K562 (cell line): ENCODE data around the gene SPTBN2. TPM values are rescaled to one million over a fixed set of nuclear protein-coding genes. Genes with fewer than 3 reads are reported as not detected.

Source experiments
- CBX5 ChIP-seq: IDR thresholded peaks from 2 replicates; pipeline ENCODE4 v1.6.1; 2014; ENCODE audit warnings: low read depth, borderline replicate concordance
- HDAC3 ChIP-seq: fragments of 450-650 bp; IDR thresholded peaks from 2 replicates; pipeline ENCODE4 v1.6.1; 2018; ENCODE audit warnings: borderline replicate concordance, mild to moderate bottlenecking, moderate library complexity; ENCODE audit not compliant: partially characterized antibody
- HNRNPUL1 ChIP-seq: fragments of 200-400 bp; formaldehyde crosslinking; IDR thresholded peaks from 2 replicates; pipeline ENCODE4 v1.6.1; 2017; ENCODE audit warnings: low read length
- KDM4B ChIP-seq, 2 experiments: fragments of 450-650 bp in 1 of 2; sonication (generic) in 1 of 2; IDR thresholded peaks; 2 replicates each; pipeline ENCODE4 v1.6.1; 2016 to 2017; ENCODE audit warnings: borderline replicate concordance in 2 of 2, antibody characterized with exemption in 1 of 2, low read depth in 1 of 2, mild to moderate bottlenecking in 1 of 2
- KHSRP ChIP-seq: fragments of 450-650 bp; IDR thresholded peaks from 2 replicates; pipeline ENCODE4 v1.6.1; 2017
- KLF13 ChIP-seq: fragments of 450-650 bp; IDR thresholded peaks from 2 replicates; pipeline ENCODE4 v1.6.1; 2016; ENCODE audit warnings: missing genetic modification characterization, low read depth, mild to moderate bottlenecking, missing compliant biosample characterization, moderate library complexity, borderline replicate concordance
- KLF16 ChIP-seq: IDR thresholded peaks from 2 replicates; pipeline ENCODE4 v1.6.1; 2016; ENCODE audit warnings: antibody characterized with exemption
- PHF20 ChIP-seq: fragments of 450-650 bp; IDR thresholded peaks from 2 replicates; pipeline ENCODE4 v1.6.1; 2018; ENCODE audit not compliant: partially characterized antibody
- SMARCA5 ChIP-seq: fragments of 450-650 bp; IDR thresholded peaks from 2 replicates; pipeline ENCODE4 v1.6.1; 2016
- SRSF7 ChIP-seq: fragments of 200-400 bp; formaldehyde crosslinking; optimal IDR thresholded peaks from 2 replicates; pipeline ENCODE3; 2017; ENCODE audit warnings: mild to moderate bottlenecking, low read depth, low read length
- polyA plus RNA-seq, 8 experiments: library from polyadenylated mRNA; depleted of rRNA in 4 of 8; stranded (reverse) in 5 of 8; unstranded in 3 of 8; fragments of >200 nt; fragmentation: Nextera tagmentation in 2 of 8; fragmentation: Illumina TruSeq in 1 of 8; extraction: Ambion mirVana in 2 of 8; extraction: Trizol in 1 of 8; gene quantifications; 2 replicates each; pipeline versions ENCODE4 v1.2.1 to v1.2.3, GENCODE V29; 2011 to 2014; ENCODE audit warnings: inconsistent platforms in 1 of 8, missing spikeins in 1 of 8
- total RNA-seq, 7 experiments: library from RNA; depleted of rRNA in 6 of 7; stranded (reverse); fragments of >200 nt in 6 of 7; fragmentation: Illumina TruSeq in 2 of 7; extraction: Trizol in 2 of 7; gene quantifications; 2 replicates each; pipeline versions ENCODE4 v1.2.1 to v1.2.3, GENCODE V29; 2011 to 2021; ENCODE audit warnings: low replicate concordance in 1 of 7
- TF ChIP-seq, protein P1 (sequence below): fragments of 450-650 bp; formaldehyde crosslinking; conservative IDR thresholded peaks from 2 replicates; pipeline ENCODE4 v1.4.0; 2022; ENCODE audit warnings: mild to moderate bottlenecking, missing genetic modification characterization
- TF ChIP-seq, protein P2 (sequence below): fragments of 450-650 bp; formaldehyde crosslinking; IDR thresholded peaks from 2 replicates; pipeline ENCODE4 v1.4.0; 2020; ENCODE audit warnings: mild to moderate bottlenecking
- TF ChIP-seq, protein P3 (sequence below): fragments of 450-650 bp; IDR thresholded peaks from 2 replicates; pipeline ENCODE4 v1.6.1; 2017; ENCODE audit warnings: antibody characterized with exemption
- TF ChIP-seq, protein P4 (sequence below): IDR thresholded peaks from 3 replicates; pipeline ENCODE4 v1.6.1; 2011; ENCODE audit warnings: borderline replicate concordance, mild to moderate bottlenecking; ENCODE audit not compliant: insufficient read length, insufficient read depth
- TF ChIP-seq, protein P5 (sequence below): fragments of 250-450 bp; sonication (Bioruptor Pico); IDR thresholded peaks from 2 replicates; pipeline ENCODE4 v1.5.0; 2021
- TF ChIP-seq, protein P6 (sequence below): fragments of 150-350 bp; conservative IDR thresholded peaks from 2 replicates; pipeline ENCODE4 v1.6.1; 2014; ENCODE audit warnings: low read length

The SPTBN2 gene
- total and polyA plus RNA-seq, 9 of the 15 experiments (the other 6 are each of a cell fraction or from before 2014, with no cell fraction given): 0.38 to 56.5 (median 19.7) TPM

DNA sequence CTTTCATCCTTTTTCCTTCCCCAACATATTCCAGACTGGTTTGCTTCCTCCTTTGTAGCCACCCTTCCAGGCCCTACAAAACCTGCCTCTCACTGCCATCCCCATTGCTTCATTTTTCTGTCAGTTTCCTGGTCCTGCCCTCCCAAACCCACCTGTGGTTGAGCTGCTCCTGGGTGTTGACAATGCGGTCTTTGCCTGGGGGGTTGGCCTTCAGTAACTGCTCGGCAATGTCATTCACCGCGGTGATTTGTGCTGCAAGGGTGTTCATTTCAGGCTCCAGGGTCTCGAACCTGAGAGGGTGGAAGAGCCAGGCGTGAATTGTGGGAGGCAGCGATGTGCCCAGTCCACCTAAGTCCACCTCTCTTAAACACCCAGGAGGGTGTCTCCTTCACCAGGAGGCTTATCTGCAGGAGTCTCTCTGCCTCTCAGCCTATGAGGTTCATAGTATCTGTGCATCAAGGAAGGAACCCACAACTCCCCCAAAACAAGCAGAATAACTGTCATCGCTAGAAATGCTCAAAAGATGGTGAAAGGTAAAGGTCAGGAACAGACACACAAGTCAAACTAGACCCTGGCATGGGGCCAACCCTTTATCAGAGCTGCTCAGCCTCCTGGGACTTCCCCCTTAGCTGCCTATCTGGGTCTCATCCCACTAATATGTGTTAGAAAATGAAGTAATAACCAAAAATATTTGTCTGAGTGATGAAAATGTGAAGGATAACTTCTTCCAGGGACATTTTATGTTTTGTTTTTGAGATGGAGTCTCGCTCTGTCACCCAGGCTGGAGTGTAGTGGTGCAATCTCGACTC, 27.4 kb downstream of the SPTBN2 start (continued):
- TF ChIP-seq KLF16 (peak; percentile 87), KHSRP (no peak), KDM4B (IDR thresholded peaks at IDR 0.05; ENCODE audit: borderline replicate concordance in 2 of 2, low read depth in 1 of 2) (0 out of 4 replicates have a peak, but pooled peaks of 1 of the 2 experiments have one; percentile 67), PHF20 (no peak), SRSF7 (no peak), HNRNPUL1 (no peak), CBX5 (no peak), KLF13 (tag) (no peak), HDAC3 (peak; percentile 88), SMARCA5 (peak; percentile 35; the same call in 1 of the 2 replicates)
- TF ChIP-seq, protein P1, sequence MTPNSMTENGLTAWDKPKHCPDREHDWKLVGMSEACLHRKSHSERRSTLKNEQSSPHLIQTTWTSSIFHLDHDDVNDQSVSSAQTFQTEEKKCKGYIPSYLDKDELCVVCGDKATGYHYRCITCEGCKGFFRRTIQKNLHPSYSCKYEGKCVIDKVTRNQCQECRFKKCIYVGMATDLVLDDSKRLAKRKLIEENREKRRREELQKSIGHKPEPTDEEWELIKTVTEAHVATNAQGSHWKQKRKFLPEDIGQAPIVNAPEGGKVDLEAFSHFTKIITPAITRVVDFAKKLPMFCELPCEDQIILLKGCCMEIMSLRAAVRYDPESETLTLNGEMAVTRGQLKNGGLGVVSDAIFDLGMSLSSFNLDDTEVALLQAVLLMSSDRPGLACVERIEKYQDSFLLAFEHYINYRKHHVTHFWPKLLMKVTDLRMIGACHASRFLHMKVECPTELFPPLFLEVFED (CRISPR knock-in tag): no peak
- TF ChIP-seq, protein P2, sequence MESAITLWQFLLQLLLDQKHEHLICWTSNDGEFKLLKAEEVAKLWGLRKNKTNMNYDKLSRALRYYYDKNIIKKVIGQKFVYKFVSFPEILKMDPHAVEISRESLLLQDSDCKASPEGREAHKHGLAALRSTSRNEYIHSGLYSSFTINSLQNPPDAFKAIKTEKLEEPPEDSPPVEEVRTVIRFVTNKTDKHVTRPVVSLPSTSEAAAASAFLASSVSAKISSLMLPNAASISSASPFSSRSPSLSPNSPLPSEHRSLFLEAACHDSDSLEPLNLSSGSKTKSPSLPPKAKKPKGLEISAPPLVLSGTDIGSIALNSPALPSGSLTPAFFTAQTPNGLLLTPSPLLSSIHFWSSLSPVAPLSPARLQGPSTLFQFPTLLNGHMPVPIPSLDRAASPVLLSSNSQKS: no peak
- TF ChIP-seq, protein P3, sequence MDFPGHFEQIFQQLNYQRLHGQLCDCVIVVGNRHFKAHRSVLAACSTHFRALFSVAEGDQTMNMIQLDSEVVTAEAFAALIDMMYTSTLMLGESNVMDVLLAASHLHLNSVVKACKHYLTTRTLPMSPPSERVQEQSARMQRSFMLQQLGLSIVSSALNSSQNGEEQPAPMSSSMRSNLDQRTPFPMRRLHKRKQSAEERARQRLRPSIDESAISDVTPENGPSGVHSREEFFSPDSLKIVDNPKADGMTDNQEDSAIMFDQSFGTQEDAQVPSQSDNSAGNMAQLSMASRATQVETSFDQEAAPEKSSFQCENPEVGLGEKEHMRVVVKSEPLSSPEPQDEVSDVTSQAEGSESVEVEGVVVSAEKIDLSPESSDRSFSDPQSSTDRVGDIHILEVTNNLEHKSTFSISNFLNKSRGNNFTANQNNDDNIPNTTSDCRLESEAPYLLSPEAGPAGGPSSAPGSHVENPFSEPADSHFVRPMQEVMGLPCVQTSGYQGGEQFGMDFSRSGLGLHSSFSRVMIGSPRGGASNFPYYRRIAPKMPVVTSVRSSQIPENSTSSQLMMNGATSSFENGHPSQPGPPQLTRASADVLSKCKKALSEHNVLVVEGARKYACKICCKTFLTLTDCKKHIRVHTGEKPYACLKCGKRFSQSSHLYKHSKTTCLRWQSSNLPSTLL: no peak
- TF ChIP-seq, protein P4, sequence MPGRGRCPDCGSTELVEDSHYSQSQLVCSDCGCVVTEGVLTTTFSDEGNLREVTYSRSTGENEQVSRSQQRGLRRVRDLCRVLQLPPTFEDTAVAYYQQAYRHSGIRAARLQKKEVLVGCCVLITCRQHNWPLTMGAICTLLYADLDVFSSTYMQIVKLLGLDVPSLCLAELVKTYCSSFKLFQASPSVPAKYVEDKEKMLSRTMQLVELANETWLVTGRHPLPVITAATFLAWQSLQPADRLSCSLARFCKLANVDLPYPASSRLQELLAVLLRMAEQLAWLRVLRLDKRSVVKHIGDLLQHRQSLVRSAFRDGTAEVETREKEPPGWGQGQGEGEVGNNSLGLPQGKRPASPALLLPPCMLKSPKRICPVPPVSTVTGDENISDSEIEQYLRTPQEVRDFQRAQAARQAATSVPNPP: no peak
- TF ChIP-seq, protein P5, sequence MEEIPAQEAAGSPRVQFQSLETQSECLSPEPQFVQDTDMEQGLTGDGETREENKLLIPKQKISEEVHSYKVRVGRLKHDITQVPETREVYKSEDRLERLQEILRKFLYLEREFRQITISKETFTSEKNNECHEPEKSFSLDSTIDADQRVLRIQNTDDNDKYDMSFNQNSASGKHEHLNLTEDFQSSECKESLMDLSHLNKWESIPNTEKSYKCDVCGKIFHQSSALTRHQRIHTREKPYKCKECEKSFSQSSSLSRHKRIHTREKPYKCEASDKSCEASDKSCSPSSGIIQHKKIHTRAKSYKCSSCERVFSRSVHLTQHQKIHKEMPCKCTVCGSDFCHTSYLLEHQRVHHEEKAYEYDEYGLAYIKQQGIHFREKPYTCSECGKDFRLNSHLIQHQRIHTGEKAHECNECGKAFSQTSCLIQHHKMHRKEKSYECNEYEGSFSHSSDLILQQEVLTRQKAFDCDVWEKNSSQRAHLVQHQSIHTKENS: no peak
- TF ChIP-seq, protein P6, sequence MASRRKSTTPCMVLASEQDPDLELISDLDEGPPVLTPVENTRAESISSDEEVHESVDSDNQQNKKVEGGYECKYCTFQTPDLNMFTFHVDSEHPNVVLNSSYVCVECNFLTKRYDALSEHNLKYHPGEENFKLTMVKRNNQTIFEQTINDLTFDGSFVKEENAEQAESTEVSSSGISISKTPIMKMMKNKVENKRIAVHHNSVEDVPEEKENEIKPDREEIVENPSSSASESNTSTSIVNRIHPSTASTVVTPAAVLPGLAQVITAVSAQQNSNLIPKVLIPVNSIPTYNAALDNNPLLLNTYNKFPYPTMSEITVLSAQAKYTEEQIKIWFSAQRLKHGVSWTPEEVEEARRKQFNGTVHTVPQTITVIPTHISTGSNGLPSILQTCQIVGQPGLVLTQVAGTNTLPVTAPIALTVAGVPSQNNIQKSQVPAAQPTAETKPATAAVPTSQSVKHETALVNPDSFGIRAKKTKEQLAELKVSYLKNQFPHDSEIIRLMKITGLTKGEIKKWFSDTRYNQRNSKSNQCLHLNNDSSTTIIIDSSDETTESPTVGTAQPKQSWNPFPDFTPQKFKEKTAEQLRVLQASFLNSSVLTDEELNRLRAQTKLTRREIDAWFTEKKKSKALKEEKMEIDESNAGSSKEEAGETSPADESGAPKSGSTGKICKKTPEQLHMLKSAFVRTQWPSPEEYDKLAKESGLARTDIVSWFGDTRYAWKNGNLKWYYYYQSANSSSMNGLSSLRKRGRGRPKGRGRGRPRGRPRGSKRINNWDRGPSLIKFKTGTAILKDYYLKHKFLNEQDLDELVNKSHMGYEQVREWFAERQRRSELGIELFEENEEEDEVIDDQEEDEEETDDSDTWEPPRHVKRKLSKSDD: no peak
